Mucosa of stomach (tissue), 1 donor: ENCODE data around the gene DVL3.
"Not testable (repeated sequence)": the region's sequence is repeated elsewhere in the genome, so short reads cannot be mapped to it uniquely, and the experiment has no call there.

Experiments used
- H3K27me3 ChIP-seq: one replicate; pipeline ENCODE4 v1.7.0; 2013; ENCODE audit warnings: mild to moderate bottlenecking, low read length; ENCODE audit not compliant: control insufficient read depth, insufficient read depth
- H3K36me3 ChIP-seq: one replicate; pipeline ENCODE4 v1.7.0; 2013; ENCODE audit warnings: low read length; ENCODE audit not compliant: control insufficient read depth, insufficient read depth
- H3K4me1 ChIP-seq: one replicate; pipeline ENCODE4 v1.7.0; 2013; ENCODE audit warnings: mild to moderate bottlenecking, low read length; ENCODE audit not compliant: control insufficient read depth, insufficient read depth
- H3K4me3 ChIP-seq: one replicate; pipeline ENCODE4 v1.7.0; 2013; ENCODE audit warnings: low read length
- H3K9ac ChIP-seq: one replicate; pipeline ENCODE4 v1.7.0; 2013; ENCODE audit warnings: mild to moderate bottlenecking, low read length, moderate library complexity
- H3K9me3 ChIP-seq: one replicate; pipeline ENCODE4 v1.7.0; 2013; ENCODE audit warnings: mild to moderate bottlenecking, low read length, moderate library complexity; ENCODE audit not compliant: control insufficient read depth
- donor health status: Pancreatic carcinoma.

DVL3 gene

GRCh38 chr3:184157206-184157605, 2.0 kb downstream of the DVL3 start:
- H3K27me3 ChIP-seq: no peaks in the 10 kb centered on the region
- no peaks in the 10 kb centered on the region for H3K36me3 ChIP-seq
- H3K9me3 ChIP-seq: no peaks in the 10 kb centered on the region
- peak overlapping the region; percentile 93 for H3K9ac ChIP-seq
- H3K4me3 ChIP-seq: peak overlapping the region; percentile 93
- peaks cover 23% of the 10 kb centered on the region for H3K4me1 ChIP-seq

- Histone ChIP-seq H3K4me1 (peaks cover 23% of the 10 kb centered on the region), H3K4me3 (no peak overlapping the region), H3K9ac (no peak overlapping the region)
Observed at GRCh38 chr3:184158404-184158803, 3.2 kb downstream of the DVL3 start.

GRCh38 chr3:184160456-184160855, 5.3 kb downstream of the DVL3 start:
- no peak overlapping the region for H3K9ac ChIP-seq
- H3K4me1 ChIP-seq: peaks cover 17% of the 10 kb centered on the region
- no peak overlapping the region for H3K4me3 ChIP-seq
- H3K27me3 ChIP-seq: no peaks in the 10 kb centered on the region
- no peaks in the 10 kb centered on the region for H3K9me3 ChIP-seq
- peaks cover 13% of the 10 kb centered on the region for H3K36me3 ChIP-seq

More at GRCh38 chr3:184158404-184158803, 3.2 kb downstream of the DVL3 start:
- Histone ChIP-seq H3K27me3 (no peaks in the 10 kb centered on the region), H3K9me3 (no peaks in the 10 kb centered on the region), H3K36me3 (no peaks in the 10 kb centered on the region)

- H3K36me3 ChIP-seq: peaks cover 26% of the 10 kb centered on the region
- H3K9ac ChIP-seq, H3K9me3 ChIP-seq, H3K27me3 ChIP-seq, H3K4me1 ChIP-seq, H3K4me3 ChIP-seq: not testable (repeated sequence)
Observed at GRCh38 chr3:184162571-184163070, 7.4 kb downstream of the DVL3 start.

- no peaks in the 10 kb centered on the region for H3K4me1 ChIP-seq
Observed at GRCh38 chr3:184164648-184165330, 9.6 kb downstream of the DVL3 start.

GRCh38 chr3:184165543-184165942, 10.4 kb downstream of the DVL3 start:
- H3K4me1 ChIP-seq: no peaks in the 10 kb centered on the region
- no peaks in the 10 kb centered on the region for H3K27me3 ChIP-seq
- peaks cover 26% of the 10 kb centered on the region for H3K36me3 ChIP-seq
- H3K9ac ChIP-seq: no peak overlapping the region
- no peaks in the 10 kb centered on the region for H3K9me3 ChIP-seq
- no peak overlapping the region for H3K4me3 ChIP-seq

More at GRCh38 chr3:184164648-184165330, 9.6 kb downstream of the DVL3 start:
- H3K9me3 ChIP-seq: no peaks in the 10 kb centered on the region
- H3K4me3 ChIP-seq: no peak overlapping the region
- H3K9ac ChIP-seq: no peak overlapping the region
- no peaks in the 10 kb centered on the region for H3K27me3 ChIP-seq
- peaks cover 26% of the 10 kb centered on the region for H3K36me3 ChIP-seq

GRCh38 chr3:184166671-184167070, 11.5 kb downstream of the DVL3 start:
- Histone ChIP-seq H3K9me3 (no peaks in the 10 kb centered on the region), H3K4me1 (no peaks in the 10 kb centered on the region), H3K4me3 (no peak overlapping the region), H3K9ac (no peak overlapping the region), H3K27me3 (no peaks in the 10 kb centered on the region), H3K36me3 (peaks cover 26% of the 10 kb centered on the region)

GRCh38 chr3:184167786-184168185, 12.6 kb downstream of the DVL3 start:
- H3K36me3 ChIP-seq: peaks cover 26% of the 10 kb centered on the region
- H3K9ac ChIP-seq: no peak overlapping the region
- H3K4me1 ChIP-seq: no peaks in the 10 kb centered on the region

GRCh38 chr3:184168363-184169120, 13.4 kb downstream of the DVL3 start:
- H3K9me3 ChIP-seq: no peaks in the 10 kb centered on the region
- H3K27me3 ChIP-seq: no peaks in the 10 kb centered on the region
- peaks cover 26% of the 10 kb centered on the region for H3K36me3 ChIP-seq
- H3K4me1 ChIP-seq: no peaks in the 10 kb centered on the region
- no peak overlapping the region for H3K9ac ChIP-seq
- no peak overlapping the region for H3K4me3 ChIP-seq

More at GRCh38 chr3:184167786-184168185, 12.6 kb downstream of the DVL3 start:
- Histone ChIP-seq H3K27me3 (no peaks in the 10 kb centered on the region), H3K9me3 (no peaks in the 10 kb centered on the region), H3K4me3 (no peak overlapping the region)

GRCh38 chr3:184169896-184170875, 15.0 kb downstream of the DVL3 start:
- Histone ChIP-seq H3K4me1 (no peaks in the 10 kb centered on the region), H3K36me3 (peaks cover 13% of the 10 kb centered on the region), H3K9ac (no peak overlapping the region), H3K27me3 (no peaks in the 10 kb centered on the region), H3K4me3 (no peak overlapping the region), H3K9me3 (no peaks in the 10 kb centered on the region)

- no peaks in the 10 kb centered on the region for H3K27me3 ChIP-seq
- H3K4me3 ChIP-seq: no peak overlapping the region
- H3K4me1 ChIP-seq: peaks cover 12% of the 10 kb centered on the region
- no peak overlapping the region for H3K9ac ChIP-seq
- H3K9me3 ChIP-seq: no peaks in the 10 kb centered on the region
- peaks cover 6% of the 10 kb centered on the region for H3K36me3 ChIP-seq
Observed at GRCh38 chr3:184171562-184171961, 16.4 kb downstream of the DVL3 start.
